ES-I3 (cell line): ENCODE data around the gene SZRD1.
"Not testable (repeated sequence)": the region's sequence is repeated elsewhere in the genome, so short reads cannot be mapped to it uniquely, and the experiment has no call there.

ENCODE experiments used
- H3K36me3 ChIP-seq: 2 replicates; pipeline ENCODE4 v1.6.1; 2013; ENCODE audit warnings: mild to moderate bottlenecking, low read length, control low read depth, moderate library complexity; ENCODE audit not compliant: insufficient read depth
- H3K4me1 ChIP-seq: 2 replicates; pipeline ENCODE4 v1.6.1; 2013; ENCODE audit warnings: mild to moderate bottlenecking, control low read depth, low read length; ENCODE audit not compliant: insufficient read depth
- H3K9ac ChIP-seq: 2 replicates; pipeline ENCODE4 v1.6.1; 2013; ENCODE audit warnings: low read depth, mild to moderate bottlenecking, low read length, moderate library complexity
- H3K9me3 ChIP-seq: 2 replicates; pipeline ENCODE4 v1.6.1; 2013; ENCODE audit warnings: mild to moderate bottlenecking, low read length, moderate library complexity; ENCODE audit not compliant: control insufficient read depth, insufficient read depth

SZRD1 gene, protein sequence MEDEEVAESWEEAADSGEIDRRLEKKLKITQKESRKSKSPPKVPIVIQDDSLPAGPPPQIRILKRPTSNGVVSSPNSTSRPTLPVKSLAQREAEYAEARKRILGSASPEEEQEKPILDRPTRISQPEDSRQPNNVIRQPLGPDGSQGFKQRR

DNA sequence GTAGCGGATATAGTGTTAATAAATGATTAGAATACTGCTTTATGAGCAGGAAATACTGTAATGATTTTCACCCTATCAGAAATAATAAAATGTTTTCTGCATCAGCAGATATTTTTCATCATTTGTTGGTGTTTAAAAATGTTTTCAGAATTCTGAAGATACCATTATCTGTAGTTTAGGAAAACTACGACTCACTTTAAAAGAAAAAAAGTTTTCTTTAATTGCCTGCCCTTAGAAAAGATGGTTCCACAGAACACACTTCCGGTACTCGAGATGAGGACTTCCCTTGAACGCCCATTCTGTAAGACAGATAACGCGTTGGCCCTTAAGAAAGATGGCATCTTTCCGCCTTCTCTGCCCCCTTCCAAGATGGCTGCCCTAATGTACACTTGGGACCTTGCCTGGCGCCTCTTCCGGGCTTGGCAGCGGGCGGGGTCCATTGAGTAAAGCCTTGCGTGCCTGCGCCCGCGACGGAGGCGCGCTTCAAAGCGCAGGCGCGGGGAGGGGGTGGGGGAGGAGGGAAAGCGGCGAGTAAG is at the start of gene SZRD1:
TSS of gene SZRD1 (plus strand) at position 521 of the 536 bp plus-strand sequence. CDS start 16 bp downstream, outside the sequence.
- H3K9ac ChIP-seq: peak within 1 kb of the TSS; percentile 93
- no peaks in the 10 kb centered on the region for H3K9me3 ChIP-seq
- H3K36me3 ChIP-seq: no peaks in the 10 kb centered on the region
- H3K4me1 ChIP-seq: peaks cover 5% of the 10 kb centered on the region; the same call in 1 of the 2 replicates

DNA sequence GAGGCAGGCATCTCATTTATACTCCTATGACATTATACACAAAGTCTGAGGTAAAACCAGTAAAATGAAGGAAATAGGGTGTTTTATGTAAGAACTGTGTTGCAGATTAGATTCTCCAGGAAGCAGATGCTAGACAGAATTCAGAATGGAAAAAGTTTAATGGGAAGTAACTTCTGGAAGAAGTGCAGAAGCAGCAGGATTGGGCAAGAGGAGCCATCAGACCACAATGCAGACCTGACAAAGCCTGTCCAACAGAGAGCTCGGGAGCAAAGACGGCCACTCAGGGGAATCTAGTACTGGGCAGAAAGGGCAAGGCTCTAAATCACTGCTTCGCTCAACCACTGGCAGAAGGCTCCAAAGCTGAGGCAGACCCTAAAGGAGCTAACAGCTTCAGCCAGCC is 48.5 kb upstream of the SZRD1 start:
- Histone ChIP-seq H3K9ac (no peak overlapping the region), H3K9me3 (no peaks in the 10 kb centered on the region), H3K4me1 (no peaks in the 10 kb centered on the region), H3K36me3 (peaks cover 3% of the 10 kb centered on the region; the same call in 1 of the 2 replicates)

DNA sequence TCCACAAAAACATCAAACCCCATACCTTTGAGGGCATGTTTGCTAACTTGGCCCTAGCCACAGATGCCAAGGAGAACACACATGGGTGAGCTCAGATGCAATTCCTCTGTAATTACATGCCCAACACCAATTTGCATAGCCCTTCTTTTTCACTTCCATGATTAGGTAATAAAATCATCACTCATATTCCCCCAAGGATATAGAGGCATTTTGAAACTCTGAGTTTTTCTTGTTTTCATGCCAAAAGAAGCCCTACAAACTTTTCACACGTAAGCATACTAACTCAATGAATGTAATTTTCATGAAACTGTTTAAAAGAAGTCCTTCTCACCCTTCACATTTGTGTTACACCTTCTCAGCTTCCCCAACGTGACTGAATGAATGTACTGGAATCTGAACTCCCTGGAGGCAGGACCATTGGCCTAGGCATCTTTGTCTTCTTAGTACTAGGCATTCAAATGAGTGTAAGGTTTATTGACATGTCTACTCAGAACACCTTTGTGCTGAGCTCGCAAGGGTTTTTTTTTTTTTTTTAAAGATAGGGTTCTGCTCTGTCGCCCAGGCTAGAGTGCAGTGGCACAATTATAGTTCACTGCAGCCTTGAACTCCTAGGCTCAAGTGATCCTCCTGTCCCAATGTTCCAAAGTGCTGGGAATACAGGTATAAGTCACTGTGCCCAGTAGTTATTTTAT is 45.7 kb upstream of the SZRD1 start:
- no peaks in the 10 kb centered on the region for H3K36me3 ChIP-seq
- H3K9ac ChIP-seq: no peak overlapping the region
- no peaks in the 10 kb centered on the region for H3K4me1 ChIP-seq
- no peaks in the 10 kb centered on the region for H3K9me3 ChIP-seq

DNA sequence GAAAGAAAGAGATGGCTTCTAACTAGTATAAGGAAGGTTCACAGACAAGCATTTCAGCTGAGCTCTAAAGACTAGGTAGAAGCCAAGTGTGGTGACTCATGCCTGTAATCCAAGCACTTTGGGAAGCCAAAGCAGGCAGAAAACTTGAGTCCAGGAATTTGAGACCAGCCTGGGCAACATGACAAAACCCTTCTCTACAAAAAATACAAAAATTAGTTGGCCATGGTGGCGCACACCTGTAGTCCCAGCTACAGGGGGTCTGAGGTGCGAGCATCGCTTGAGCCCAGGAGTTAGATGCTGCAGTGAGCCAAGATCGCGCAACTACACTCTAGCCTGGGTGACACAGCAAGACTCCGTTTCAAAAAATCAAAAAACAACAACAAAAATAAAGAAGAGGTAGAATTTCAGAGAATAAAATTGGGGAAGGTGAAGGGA is 42.6 kb upstream of the SZRD1 start:
- H3K4me1 ChIP-seq: no peaks in the 10 kb centered on the region
- H3K9ac ChIP-seq: no peak overlapping the region
- no peaks in the 10 kb centered on the region for H3K9me3 ChIP-seq
- H3K36me3 ChIP-seq: no peaks in the 10 kb centered on the region

DNA sequence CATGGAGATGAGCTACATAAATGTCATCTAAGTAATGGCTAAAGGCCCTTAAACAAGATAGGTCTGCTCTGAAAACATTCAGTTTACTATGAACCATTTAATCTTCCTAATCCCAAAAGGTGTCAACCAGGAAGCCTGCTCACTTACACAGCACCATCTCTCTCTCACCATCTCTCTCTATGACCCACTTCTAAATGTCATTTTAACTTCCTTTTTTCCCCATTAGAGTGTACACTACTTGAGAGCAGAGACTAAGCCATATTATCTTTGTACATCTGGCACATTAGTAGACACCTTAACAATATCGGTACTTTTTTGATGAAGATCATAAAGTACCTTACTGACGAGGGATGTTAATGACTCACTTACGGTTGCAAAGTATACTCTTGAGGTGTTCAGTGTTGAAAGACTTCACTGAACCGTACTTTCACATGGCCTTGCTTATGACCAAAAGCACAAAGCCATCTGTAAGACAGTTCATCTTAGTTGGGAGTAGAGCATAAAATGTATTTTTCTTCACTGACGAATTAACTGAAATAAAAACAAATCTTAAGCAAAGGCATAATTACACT is 40.1 kb upstream of the SZRD1 start:
- no peak overlapping the region for H3K9ac ChIP-seq

DNA sequence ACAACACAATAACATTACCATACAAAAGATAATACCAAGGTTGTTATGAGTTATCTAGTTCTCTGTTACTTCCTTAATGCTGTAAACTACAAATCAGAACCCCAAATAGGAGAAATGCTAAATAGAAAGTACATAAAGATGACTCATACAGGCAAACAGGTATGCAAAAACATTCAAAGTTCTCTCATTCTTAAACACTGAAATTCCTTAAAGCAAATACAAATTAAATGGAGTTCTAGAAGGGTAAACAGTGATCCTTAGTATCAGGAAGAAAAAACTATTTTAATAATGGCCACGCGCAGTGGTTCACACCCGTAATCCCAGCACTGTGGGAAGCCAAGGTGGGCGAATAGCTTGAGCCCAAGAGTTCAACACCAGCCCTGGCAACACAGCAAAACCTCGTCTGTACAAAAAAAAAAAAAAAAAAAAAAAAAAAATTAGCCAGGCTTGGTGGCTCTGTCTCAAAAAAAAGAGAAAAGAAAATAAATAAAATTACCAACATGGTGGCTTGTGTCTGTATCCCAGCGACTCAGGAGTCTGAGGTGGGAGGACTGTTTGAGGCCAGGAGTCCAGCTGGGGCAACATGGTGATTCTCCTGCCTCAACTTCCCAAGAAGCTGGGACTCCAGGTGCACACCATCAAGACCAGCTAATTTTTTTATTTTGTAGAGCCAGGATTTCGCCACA is 32.2 kb upstream of the SZRD1 start:
- peaks cover 8% of the 10 kb centered on the region; the same call in 1 of the 2 replicates for H3K4me1 ChIP-seq
- no peaks in the 10 kb centered on the region for H3K9me3 ChIP-seq
- no peak overlapping the region for H3K9ac ChIP-seq
- H3K36me3 ChIP-seq: no peaks in the 10 kb centered on the region

More for the DNA sequence above, 40.1 kb upstream of the SZRD1 start:
- no peaks in the 10 kb centered on the region for H3K36me3 ChIP-seq
- H3K4me1 ChIP-seq: no peaks in the 10 kb centered on the region
- H3K9me3 ChIP-seq: no peaks in the 10 kb centered on the region

DNA sequence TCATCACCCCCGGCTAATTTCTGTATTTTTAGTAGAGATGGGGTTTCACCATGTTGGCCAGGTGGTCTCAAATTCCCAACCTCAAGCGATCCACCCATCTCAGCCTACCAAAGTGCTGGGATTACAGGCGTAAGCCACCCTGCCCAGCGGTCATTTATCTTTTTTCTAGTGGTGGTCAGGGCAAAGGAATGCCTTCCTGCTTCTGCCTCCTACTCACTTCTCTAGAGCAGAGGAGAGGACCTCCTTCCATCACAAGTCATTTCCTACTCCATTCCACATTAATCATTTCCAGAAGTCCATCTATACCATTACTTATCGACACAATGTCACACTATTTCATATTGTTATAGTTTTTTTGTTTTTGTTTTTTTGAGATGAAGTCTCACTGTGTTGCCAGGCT is 28.1 kb upstream of the SZRD1 start:
- no peaks in the 10 kb centered on the region for H3K9me3 ChIP-seq
- H3K4me1 ChIP-seq: peaks cover 8% of the 10 kb centered on the region; the same call in 1 of the 2 replicates
- H3K9ac ChIP-seq: no peak overlapping the region
- no peaks in the 10 kb centered on the region for H3K36me3 ChIP-seq

DNA sequence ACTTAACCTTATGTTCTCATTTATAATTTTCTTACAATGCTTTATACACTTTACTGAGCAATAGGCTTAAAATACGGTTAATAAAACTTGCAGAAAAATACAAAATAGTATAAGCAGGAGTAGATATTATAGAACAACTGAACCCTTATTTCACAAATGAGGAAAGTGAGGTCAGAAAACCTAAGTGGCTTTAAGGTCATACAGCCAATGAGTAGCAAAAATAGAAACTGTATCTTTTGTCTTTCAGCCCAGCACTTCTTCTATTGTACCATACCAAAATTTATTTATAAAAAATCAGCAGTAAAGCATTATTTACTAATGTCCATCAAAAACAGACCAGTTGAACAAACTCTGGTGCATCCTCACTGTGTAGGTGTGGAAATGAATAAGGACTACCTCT is 26.4 kb upstream of the SZRD1 start:
- Histone ChIP-seq H3K36me3 (no peaks in the 10 kb centered on the region), H3K4me1 (no peaks in the 10 kb centered on the region), H3K9ac (no peak overlapping the region), H3K9me3 (no peaks in the 10 kb centered on the region)

DNA sequence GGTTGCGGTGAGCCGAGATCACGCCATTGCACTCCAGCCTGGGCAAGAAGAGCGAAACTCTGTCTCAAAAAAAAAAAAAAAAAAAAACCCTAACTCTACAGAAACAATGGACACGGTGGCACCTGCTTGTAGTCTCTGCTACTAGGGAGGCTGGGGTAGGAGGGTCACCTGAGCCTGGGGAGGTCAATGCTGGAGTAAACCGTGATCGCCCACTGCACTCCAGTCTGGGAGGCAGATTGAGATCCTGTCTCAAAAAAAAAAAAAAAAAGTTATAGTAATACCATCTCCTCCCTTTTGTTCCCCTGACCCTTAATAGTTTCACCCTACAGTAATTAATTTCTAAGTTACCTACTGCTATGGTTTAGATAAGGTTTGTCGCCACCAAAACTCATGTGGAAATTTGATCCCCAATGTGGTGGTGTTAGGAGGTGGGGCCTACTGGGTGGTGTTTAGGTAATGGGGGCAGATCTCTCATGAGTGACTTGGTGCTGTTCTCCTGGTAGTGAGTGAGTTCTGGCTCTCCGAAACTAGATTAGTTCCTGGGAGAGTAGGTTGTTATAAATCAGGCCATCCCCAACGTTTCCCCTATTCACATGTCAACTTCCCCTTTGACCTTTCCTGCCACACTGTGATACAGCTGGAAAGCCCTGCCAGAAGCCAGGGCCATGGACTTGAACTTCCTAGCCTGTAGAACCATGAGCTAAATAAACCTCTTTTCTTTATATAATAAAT is 24.5 kb upstream of the SZRD1 start:
- Histone ChIP-seq H3K9ac (no peak overlapping the region), H3K36me3 (no peaks in the 10 kb centered on the region), H3K4me1 (no peaks in the 10 kb centered on the region), H3K9me3 (no peaks in the 10 kb centered on the region)

DNA sequence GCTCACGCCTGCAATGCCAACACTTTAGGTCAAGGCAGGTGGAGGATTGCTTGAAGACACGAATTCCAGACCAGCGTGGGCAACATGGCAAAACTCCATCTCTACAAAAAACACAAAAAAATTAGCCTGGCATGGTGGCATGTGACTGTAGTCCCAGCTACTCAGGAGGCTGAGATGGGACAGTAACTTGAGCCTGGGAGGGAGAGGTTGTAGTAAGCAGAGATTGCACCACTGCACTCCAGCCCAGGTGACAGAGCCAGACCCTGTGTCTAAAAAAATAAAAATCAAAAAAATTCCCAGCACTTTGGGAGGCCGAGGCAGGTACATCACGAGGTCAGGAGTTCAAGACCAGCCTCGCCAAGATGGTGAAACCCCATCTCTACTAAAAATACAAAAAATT is 23.8 kb upstream of the SZRD1 start:
- H3K4me1 ChIP-seq, H3K9ac ChIP-seq: not testable (repeated sequence)

DNA sequence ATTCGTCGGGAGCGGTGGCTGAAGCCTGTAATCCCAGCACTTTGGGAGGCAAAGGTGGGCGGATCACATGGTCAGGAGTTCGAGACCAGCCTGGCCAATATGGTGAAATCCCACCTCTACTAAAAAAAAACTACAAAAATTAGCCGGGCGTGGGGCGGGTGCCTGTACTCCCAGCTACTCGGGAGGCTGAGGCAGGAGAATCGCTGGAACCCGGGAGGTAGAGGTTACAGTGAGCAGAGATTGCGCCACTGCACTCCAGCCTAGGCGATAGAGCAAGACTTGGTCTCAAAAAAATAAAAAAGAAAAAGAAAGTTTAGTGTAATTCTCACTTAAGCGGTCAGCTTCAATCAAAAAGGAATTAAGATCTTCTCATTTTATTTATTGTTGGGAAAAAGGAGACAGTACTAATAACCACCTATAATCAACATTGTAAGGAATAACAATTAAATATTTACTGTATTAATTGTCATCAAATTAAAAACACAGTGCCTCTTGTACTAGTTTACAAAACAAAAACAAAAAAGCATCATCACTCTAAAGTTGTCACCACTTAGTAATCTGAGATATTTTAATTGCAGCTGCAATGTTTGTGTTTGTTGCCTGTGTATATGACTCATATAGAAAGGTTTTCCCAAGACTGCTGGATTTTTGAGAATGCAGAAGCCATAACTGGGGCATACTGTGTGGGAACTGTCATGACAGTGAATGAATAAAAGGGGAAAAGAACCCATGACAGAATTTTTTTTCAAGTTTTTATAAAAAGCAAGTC is 18.4 kb upstream of the SZRD1 start:
- no peaks in the 10 kb centered on the region for H3K36me3 ChIP-seq
- H3K9ac ChIP-seq: no peak overlapping the region
- H3K9me3 ChIP-seq: no peaks in the 10 kb centered on the region
- peaks cover 17% of the 10 kb centered on the region; the same call in 1 of the 2 replicates for H3K4me1 ChIP-seq

More for the DNA sequence above, 23.8 kb upstream of the SZRD1 start:
- not testable (repeated sequence) for H3K36me3 ChIP-seq, H3K9me3 ChIP-seq

DNA sequence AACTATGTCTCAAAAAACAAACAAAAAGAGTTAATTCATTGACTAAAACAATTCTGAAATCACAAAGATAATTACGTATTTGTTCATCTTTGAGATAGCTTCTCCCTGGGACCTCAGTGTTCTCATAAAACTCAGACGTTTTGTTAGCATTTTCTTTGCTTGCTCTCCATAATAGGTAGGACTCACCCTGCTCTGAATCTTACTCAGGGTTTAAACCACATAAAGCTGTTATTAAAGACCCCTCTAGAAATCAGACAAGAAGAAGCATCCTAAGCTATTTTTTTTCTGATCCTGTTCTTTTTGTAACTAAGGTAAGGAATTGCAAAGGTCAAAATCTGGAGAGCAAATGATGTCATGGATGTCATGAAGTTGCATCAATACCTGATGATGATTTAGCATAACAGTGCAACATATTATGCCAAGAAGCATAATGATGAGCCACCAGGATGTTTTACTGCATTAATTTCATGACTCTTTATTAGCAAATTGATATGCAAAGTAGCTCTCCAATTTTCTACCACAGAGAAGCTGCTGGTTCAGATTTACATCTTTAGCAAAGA is 17.1 kb upstream of the SZRD1 start:
- H3K36me3 ChIP-seq: no peaks in the 10 kb centered on the region
- no peaks in the 10 kb centered on the region for H3K9me3 ChIP-seq
- H3K9ac ChIP-seq: no peak overlapping the region
- H3K4me1 ChIP-seq: peaks cover 17% of the 10 kb centered on the region; the same call in 1 of the 2 replicates

DNA sequence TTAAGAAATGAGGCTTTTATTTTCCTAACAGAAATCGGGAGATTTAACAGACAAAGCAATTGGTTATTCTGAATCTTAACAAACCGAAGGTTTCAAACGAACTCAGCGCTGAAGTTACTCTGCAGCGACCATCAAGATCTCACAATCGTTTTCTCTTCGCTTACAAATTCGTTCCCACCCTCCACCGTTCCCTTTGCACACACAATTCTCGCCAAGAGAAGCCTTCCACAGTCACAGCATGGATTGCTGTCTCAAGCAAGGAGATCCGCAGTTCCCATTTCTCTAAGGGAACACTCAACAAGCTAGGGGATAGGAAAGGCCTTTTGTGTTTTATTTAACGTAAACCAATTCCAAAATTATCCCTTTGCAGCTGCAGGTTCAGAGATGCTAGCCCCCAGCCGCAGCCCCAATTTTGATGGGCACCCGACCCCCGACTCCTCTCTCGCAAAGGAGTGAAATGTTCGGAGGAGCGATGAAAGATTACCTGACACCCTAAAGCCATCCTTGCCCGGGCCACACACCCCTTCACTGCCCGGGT is 15.5 kb upstream of the SZRD1 start:
- Histone ChIP-seq H3K4me1 (peaks cover 17% of the 10 kb centered on the region; the same call in 1 of the 2 replicates), H3K9me3 (no peaks in the 10 kb centered on the region), H3K36me3 (no peaks in the 10 kb centered on the region), H3K9ac (peak overlapping the region; percentile 83)
